Thyroid gland (tissue), 4 donors: ENCODE data around the gene UROC1. TPM values are rescaled to one million over a fixed set of nuclear protein-coding genes. Genes with fewer than 3 reads are reported as not detected.

Experiments
- DNase-seq, 2 donors: peaks; one replicate each; pipeline ENCODE4 v3.0.0-alpha.2; 2019
- H3K27ac ChIP-seq, 3 donors: fragments of 200-600 bp; sonication (generic); 1 replicate in 2 of 3; 2 replicates in 1 of 3; pipeline ENCODE4 v1.5.1; 2016 to 2019; ENCODE audit warnings: mild to moderate bottlenecking in 1 of 3, moderate library complexity in 1 of 3
- H3K27me3 ChIP-seq: fragments of 200-600 bp; sonication (generic); one replicate; pipeline ENCODE4 v1.5.1; 2019
- H3K36me3 ChIP-seq, 2 donors: fragments of 200-600 bp; sonication (generic); one replicate each; pipeline ENCODE4 v1.5.1; 2016 to 2019
- H3K4me1 ChIP-seq, 2 donors: fragments of 200-600 bp; sonication (generic); one replicate each; pipeline ENCODE4 v1.5.1; 2017 to 2019
- H3K4me3 ChIP-seq, 3 donors: fragments of 200-600 bp; sonication (generic); replicated peaks in 1 of 3; 1 replicate in 2 of 3; 2 replicates in 1 of 3; pipeline ENCODE4 v1.5.1; 2016; ENCODE audit warnings: mild to moderate bottlenecking in 1 of 3
- H3K9me3 ChIP-seq: fragments of 200-600 bp; sonication (generic); one replicate; pipeline ENCODE4 v1.5.1; 2017
- CTCF ChIP-seq, 6 experiments: fragments of 200-600 bp in 3 of 6; fragments of 450-650 bp in 3 of 6; sonication (generic) in 3 of 6; IDR thresholded peaks; one replicate each; pipeline ENCODE4 v1.5.1; 2016 to 2019; ENCODE audit warnings: antibody characterized with exemption in 6 of 6, mild to moderate bottlenecking in 2 of 6, inconsistent platforms in 1 of 6, moderate library complexity in 1 of 6
- POLR2A ChIP-seq, 2 donors: fragments of 450-650 bp; IDR thresholded peaks; one replicate each; pipeline ENCODE4 v1.6.1; 2017; ENCODE audit warnings: antibody characterized with exemption in 2 of 2, mild to moderate bottlenecking in 2 of 2, moderate library complexity in 1 of 2
- WGBS, 2 donors: methylation state at CpG; one replicate each; pipeline ENCODE4 v1.1.5; 2017; 5-methylcytosine and 5-hydroxymethylcytosine counted together
- intact Hi-C: fragments of 100-400 bp; cut with DNase I; formaldehyde crosslinking; loops from one replicate; pipeline ENCODE4 v1.15.1; 2023
- total RNA-seq, 4 donors: library from RNA; depleted of rRNA; stranded (reverse); fragments of >200 nt; gene quantifications; one replicate each; pipeline ENCODE4 v1.2.3, GENCODE V29; 2016

UROC1 gene
- total RNA-seq, 4 donors from 2014 or later: not detected

GRCh38 chr3:126512026-126512425, 5.5 kb downstream of the UROC1 start:
- 79 to 91% methylated on average over 7 of the region's 7 CpGs for WGBS, 2 donors
- Histone ChIP-seq H3K9me3 (no peaks in the 10 kb centered on the region), H3K4me3 (no peak overlapping the region), H3K27me3 (no peaks in the 10 kb centered on the region), H3K36me3 (no peaks in the 10 kb centered on the region), H3K4me1 (peaks cover 0 to 8% of the 10 kb centered on the region in 2 donors), H3K27ac (no peak overlapping the region)
- no peak for DNase-seq
- TF ChIP-seq POLR2A (IDR thresholded peaks at IDR 0.05) (no peak), CTCF (IDR thresholded peaks at IDR 0.05) (no peak)
- intact Hi-C loops: no loop called here

GRCh38 chr3:126511291-126511690, 6.3 kb downstream of the UROC1 start:
- Histone ChIP-seq H3K27ac (no peak overlapping the region), H3K4me3 (no peak overlapping the region), H3K9me3 (no peaks in the 10 kb centered on the region), H3K4me1 (peaks cover 0 to 8% of the 10 kb centered on the region in 2 donors), H3K36me3 (no peaks in the 10 kb centered on the region), H3K27me3 (no peaks in the 10 kb centered on the region)
- 70 to 75% methylated on average over 7 of the region's 7 CpGs for whole genome bisulfite sequencing, 2 donors
- intact Hi-C loops: no loop called here
- TF ChIP-seq POLR2A (IDR thresholded peaks at IDR 0.05): no peak
- TF ChIP-seq CTCF (IDR thresholded peaks at IDR 0.05): no peak
- no peak for DNase-seq

GRCh38 chr3:126510308-126510910, 7.2 kb downstream of the UROC1 start:
- intact Hi-C loops: no loop called here
- WGBS, 2 donors: 91% methylated on average over 20 of the region's 22 CpGs; no CpG with 5 or more reads in 1 of the 2 donors
- TF ChIP-seq CTCF (IDR thresholded peaks at IDR 0.05) (no peak), POLR2A (IDR thresholded peaks at IDR 0.05) (no peak)
- Histone ChIP-seq H3K4me3 (no peak overlapping the region), H3K27me3 (no peaks in the 10 kb centered on the region), H3K4me1 (peaks cover 0 to 8% of the 10 kb centered on the region in 2 donors), H3K27ac (no peak overlapping the region), H3K9me3 (no peaks in the 10 kb centered on the region), H3K36me3 (no peaks in the 10 kb centered on the region)
- DNase-seq: no peak

GRCh38 chr3:126509597-126510307, 7.8 kb downstream of the UROC1 start:
- no peaks in the 10 kb centered on the region for H3K36me3 ChIP-seq
- intact Hi-C loops: no loop called here
- no peak for DNase-seq
- H3K27ac ChIP-seq: no peak overlapping the region
- TF ChIP-seq POLR2A (IDR thresholded peaks at IDR 0.05): no peak
- no peak for TF ChIP-seq CTCF (IDR thresholded peaks at IDR 0.05)
- no peak overlapping the region for H3K4me3 ChIP-seq
- H3K9me3 ChIP-seq: no peaks in the 10 kb centered on the region
- 68 to 74% methylated on average over 11 to 13 of the region's 18 CpGs for WGBS, 2 donors
- H3K4me1 ChIP-seq: peaks cover 0 to 8% of the 10 kb centered on the region in 2 donors
- H3K27me3 ChIP-seq: no peaks in the 10 kb centered on the region

GRCh38 chr3:126508564-126508964, 9.0 kb downstream of the UROC1 start:
- TF ChIP-seq CTCF (IDR thresholded peaks at IDR 0.05) (no peak), POLR2A (IDR thresholded peaks at IDR 0.05) (no peak)
- Histone ChIP-seq H3K4me3 (no peak overlapping the region), H3K36me3 (no peaks in the 10 kb centered on the region), H3K27ac (no peak overlapping the region), H3K27me3 (no peaks in the 10 kb centered on the region), H3K4me1 (peaks cover 0 to 8% of the 10 kb centered on the region in 2 donors), H3K9me3 (no peaks in the 10 kb centered on the region)
- WGBS, 2 donors: 81 to 100% methylated on average over 4 of the region's 4 CpGs
- DNase-seq: no peak
- intact Hi-C loops: no loop called here
